ENCODE data around the gene GAK. TPM values are rescaled to one million over a fixed set of nuclear protein-coding genes. Genes with fewer than 3 reads are reported as not detected.

The GAK gene
- total RNA-seq, 2 experiments from 2014 or later, result 82.9 to 88.0 TPM

DNA sequence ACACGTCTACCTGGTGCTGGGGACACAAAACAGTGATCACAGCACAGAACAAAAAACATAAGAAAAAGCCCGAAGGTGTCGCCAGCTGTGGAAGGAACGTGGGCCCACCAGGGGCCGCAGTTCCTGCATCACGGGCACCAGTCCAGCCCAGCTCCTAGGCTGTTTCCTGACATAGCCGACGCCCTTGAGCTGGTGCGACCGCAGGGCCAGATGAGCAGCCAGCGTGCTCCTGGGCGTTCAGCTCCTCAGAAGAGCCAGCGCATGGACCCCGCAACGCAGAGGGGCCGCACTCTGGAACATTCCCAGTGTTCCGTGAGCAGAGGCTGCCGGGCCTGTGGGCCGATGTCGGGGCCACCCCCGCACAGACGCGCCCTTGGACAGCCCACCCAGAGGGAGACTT is 44.1 kb downstream of the GAK start:
- CTCF ChIA-PET, result no interaction called here
- no peak overlapping the region for H3K27ac Mint-ChIP-seq
- intact Hi-C loops (cut with DNase I, micrococcal nuclease), result no loop called here
- H3K4me3 Mint-ChIP-seq, result no peak overlapping the region
- peaks cover 23% of the 10 kb centered on the region for H3K36me3 Mint-ChIP-seq (ENCODE audit: low read depth)
- DNase-seq (no peak), ATAC-seq (no peak)
- H3K4me1 Mint-ChIP-seq, result no peaks in the 10 kb centered on the region
- peaks cover 8% of the 10 kb centered on the region for H3K9me3 Mint-ChIP-seq (ENCODE audit: low read depth)
- no peaks in the 10 kb centered on the region for H3K27me3 Mint-ChIP-seq
- POLR2A ChIA-PET, result no interaction called here

DNA sequence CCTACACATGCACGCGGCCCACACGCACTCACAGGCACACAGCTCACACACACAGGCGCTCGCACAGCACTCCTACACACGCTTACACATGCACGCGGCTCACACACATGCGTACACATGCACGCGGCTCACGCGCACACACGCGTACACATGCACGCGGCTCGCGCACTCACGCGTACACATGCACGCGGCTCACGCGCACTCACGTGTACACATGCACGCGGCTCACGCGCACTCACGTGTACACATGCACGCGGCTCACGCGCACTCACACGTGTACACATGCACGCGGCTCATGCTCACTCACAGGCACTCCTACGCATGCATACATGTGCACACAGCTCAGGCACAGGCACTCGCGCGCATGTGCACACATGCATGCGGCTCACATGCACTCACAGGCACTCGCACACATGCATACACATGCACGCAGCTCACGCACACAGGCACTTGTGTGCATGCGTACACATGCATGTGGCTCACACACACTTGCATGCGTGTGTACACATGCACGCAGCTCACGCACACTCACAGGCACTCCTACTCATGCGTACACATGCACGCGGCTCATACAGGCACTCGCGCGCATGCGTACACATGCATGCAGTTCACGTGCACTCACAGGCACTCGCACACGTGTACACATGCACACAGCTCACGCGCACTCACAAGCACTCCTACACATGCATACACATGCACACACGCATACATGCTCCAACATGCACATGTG is 44.9 kb downstream of the GAK start:
- no peak overlapping the region for H3K27ac Mint-ChIP-seq
- DNase-seq (no peak), ATAC-seq (no peak)
- CTCF ChIA-PET, result no interaction called here
- H3K4me3 Mint-ChIP-seq, result no peak overlapping the region
- intact Hi-C loops (cut with DNase I, micrococcal nuclease), result no loop called here
- no peaks in the 10 kb centered on the region for H3K27me3 Mint-ChIP-seq
- peaks cover 23% of the 10 kb centered on the region for H3K36me3 Mint-ChIP-seq (ENCODE audit: low read depth)
- POLR2A ChIA-PET, result no interaction called here
- H3K4me1 Mint-ChIP-seq, result no peaks in the 10 kb centered on the region
- H3K9me3 Mint-ChIP-seq (ENCODE audit: low read depth), result peaks cover 8% of the 10 kb centered on the region

DNA sequence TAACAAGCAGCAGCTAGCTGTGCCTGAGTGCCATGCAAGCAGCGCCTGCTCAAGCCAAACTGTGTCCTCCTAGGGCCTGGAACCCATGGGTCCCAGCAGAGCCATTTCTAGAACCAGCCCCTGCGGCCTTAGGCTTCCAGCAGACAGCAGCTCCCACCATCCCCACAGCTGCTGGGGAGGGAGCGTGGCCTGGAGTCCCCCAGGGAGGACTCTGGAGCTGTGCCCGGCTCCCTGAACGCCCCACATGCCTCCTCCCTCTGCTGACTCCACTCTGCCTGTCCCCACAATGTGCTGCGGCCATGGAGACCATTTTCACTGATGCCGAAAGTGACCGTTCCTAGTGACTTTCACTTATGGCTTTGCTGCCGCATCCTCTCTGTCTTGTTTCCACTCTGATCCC is 45.9 kb downstream of the GAK start:
- DNase-seq (no peak), ATAC-seq (no peak)
- intact Hi-C loops (cut with DNase I, micrococcal nuclease), result no loop called here
- H3K9me3 Mint-ChIP-seq (ENCODE audit: low read depth), result peaks cover 8% of the 10 kb centered on the region
- H3K27ac Mint-ChIP-seq, result no peak overlapping the region
- POLR2A ChIA-PET, result no interaction called here
- no peaks in the 10 kb centered on the region for H3K4me1 Mint-ChIP-seq
- peaks cover 23% of the 10 kb centered on the region for H3K36me3 Mint-ChIP-seq (ENCODE audit: low read depth)
- no peaks in the 10 kb centered on the region for H3K27me3 Mint-ChIP-seq
- CTCF ChIA-PET, result no interaction called here
- H3K4me3 Mint-ChIP-seq, result no peak overlapping the region

DNA sequence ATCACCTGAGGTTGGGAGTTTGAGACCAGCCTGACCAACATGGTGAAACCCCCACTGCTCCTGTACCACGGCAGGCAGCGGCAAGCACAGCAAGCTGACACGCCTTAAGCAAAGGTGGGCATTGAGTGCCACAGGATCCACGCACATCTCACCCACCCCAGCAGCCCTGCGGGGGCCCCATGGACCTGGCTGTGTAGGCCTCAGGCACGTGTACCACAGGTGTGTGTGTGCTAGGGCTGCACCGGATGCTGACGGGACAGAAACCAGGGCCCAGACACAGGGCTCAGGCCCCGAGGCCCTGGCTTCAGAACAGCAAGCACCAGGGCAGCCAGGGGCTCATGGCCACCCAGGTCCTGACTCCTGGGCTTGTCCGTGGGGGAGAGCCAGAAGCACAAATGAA is 46.8 kb downstream of the GAK start:
- Mint-ChIP-seq H3K4me3 (no peak overlapping the region), H3K36me3 (ENCODE audit: low read depth) (peaks cover 23% of the 10 kb centered on the region), H3K27ac (no peak overlapping the region), H3K9me3 (ENCODE audit: low read depth) (peaks cover 8% of the 10 kb centered on the region), H3K27me3 (no peaks in the 10 kb centered on the region), H3K4me1 (peaks cover 3% of the 10 kb centered on the region)
- ChIA-PET CTCF (no interaction called here), POLR2A (no interaction called here)
- intact Hi-C loops (cut with DNase I, micrococcal nuclease), result no loop called here
- DNase-seq (no peak), ATAC-seq (no peak)

GRCh38 chr4:884896-885295 is 47.2 kb downstream of the GAK start:
- CTCF ChIA-PET, result no interaction called here
- intact Hi-C loops (cut with DNase I, micrococcal nuclease), result no loop called here

GRCh38 chr4:884259-884658 is 47.9 kb downstream of the GAK start:
- H3K36me3 Mint-ChIP-seq (ENCODE audit: low read depth), result peaks cover 22% of the 10 kb centered on the region
- no peak overlapping the region for H3K27ac Mint-ChIP-seq
- H3K4me3 Mint-ChIP-seq, result no peak overlapping the region
- H3K9me3 Mint-ChIP-seq (ENCODE audit: low read depth), result peaks cover 8% of the 10 kb centered on the region
- no peak for ATAC-seq
- intact Hi-C loops (cut with DNase I, micrococcal nuclease), result no loop called here
- no peaks in the 10 kb centered on the region for H3K27me3 Mint-ChIP-seq
- DNase-seq, result no peak
- POLR2A ChIA-PET, result no interaction called here
- CTCF ChIA-PET, result no interaction called here
- H3K4me1 Mint-ChIP-seq, result peaks cover 14% of the 10 kb centered on the region

More at GRCh38 chr4:884896-885295, 47.2 kb downstream of the GAK start:
- no peak overlapping the region for H3K4me3 Mint-ChIP-seq
- H3K27me3 Mint-ChIP-seq, result no peaks in the 10 kb centered on the region
- H3K4me1 Mint-ChIP-seq, result peaks cover 7% of the 10 kb centered on the region
- ATAC-seq (no peak), DNase-seq (no peak)
- H3K36me3 Mint-ChIP-seq (ENCODE audit: low read depth), result peaks cover 21% of the 10 kb centered on the region
- H3K9me3 Mint-ChIP-seq (ENCODE audit: low read depth), result peaks cover 8% of the 10 kb centered on the region
- POLR2A ChIA-PET, result no interaction called here
- H3K27ac Mint-ChIP-seq, result no peak overlapping the region

DNA sequence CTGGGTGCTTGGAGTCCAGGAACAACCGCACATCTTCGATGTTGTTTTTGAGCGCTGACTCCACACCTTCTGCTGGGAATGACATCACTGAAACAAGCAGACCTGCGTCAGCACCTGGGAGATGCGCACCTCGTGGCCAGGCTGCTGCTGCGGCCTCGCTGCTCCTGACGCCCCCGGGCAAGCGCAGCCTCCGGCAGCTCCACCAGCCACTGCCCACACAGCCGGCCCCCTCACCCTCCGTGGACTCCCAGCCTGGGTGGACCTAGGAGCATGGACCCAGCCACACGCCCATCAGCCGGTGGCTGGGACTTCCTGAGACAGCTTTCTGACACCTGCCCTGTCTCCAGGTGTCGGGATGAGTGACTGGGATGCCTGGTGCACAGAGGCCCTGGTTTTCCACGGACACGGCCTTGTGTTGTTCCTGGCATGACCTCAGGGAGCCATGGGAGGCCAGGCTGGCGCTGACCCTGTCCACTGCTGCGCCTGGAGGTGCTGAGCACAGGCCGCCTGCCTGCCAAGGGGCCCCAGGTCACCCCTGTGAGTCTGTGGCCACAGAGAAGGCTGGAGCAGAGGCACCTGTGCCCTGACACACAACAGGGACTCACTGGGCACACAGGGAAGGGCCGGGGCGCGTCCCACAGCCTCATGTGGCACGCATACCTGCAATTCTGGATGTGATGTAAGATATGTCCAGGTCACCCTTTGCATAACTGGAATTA is 48.6 kb downstream of the GAK start:
- ATAC-seq, result no peak
- Mint-ChIP-seq H3K9me3 (ENCODE audit: low read depth) (peaks cover 8% of the 10 kb centered on the region), H3K4me1 (peaks cover 21% of the 10 kb centered on the region), H3K4me3 (no peak overlapping the region), H3K36me3 (ENCODE audit: low read depth) (peaks cover 24% of the 10 kb centered on the region), H3K27ac (no peak overlapping the region), H3K27me3 (no peaks in the 10 kb centered on the region)
- CTCF ChIA-PET, result interaction anchor here (1.2 kb wide), 1 partner anchor 141 kb away, joined by 5 read pairs; no protein-coding TSS in a partner anchor
- DNase-seq, result no peak
- POLR2A ChIA-PET, result no interaction called here
- intact Hi-C loops (cut with DNase I, micrococcal nuclease), result no loop called here

GRCh38 chr4:882646-883045 is 49.5 kb downstream of the GAK start:
- no peak overlapping the region for H3K27ac Mint-ChIP-seq

DNA sequence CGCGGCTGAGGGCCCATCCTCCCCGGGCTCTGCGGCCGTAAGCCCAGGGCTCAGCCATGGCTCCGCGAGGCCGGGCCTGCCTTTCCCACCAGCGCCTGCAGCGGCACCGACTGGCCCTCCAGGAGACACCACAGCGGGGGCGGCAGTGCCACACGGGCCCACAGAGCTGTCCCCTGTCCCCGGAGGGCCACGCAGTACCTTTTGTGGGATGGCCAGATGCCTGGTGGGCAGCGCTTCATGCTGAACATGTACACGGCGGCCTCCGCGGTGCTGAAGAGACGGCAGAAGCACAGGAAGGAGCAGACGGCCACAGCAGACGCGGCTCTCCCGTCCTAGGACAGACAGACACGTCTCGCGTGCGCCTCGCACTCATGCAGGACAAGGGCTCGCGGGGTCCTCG is 50.4 kb downstream of the GAK start:
- ChIA-PET CTCF (no interaction called here), POLR2A (no interaction called here)
- H3K36me3 Mint-ChIP-seq (ENCODE audit: low read depth), result peaks cover 26% of the 10 kb centered on the region
- H3K4me3 Mint-ChIP-seq, result no peak overlapping the region
- peaks cover 28% of the 10 kb centered on the region for H3K4me1 Mint-ChIP-seq
- intact Hi-C loops (cut with DNase I, micrococcal nuclease), result no loop called here
- no peak overlapping the region for H3K27ac Mint-ChIP-seq
- no peaks in the 10 kb centered on the region for H3K27me3 Mint-ChIP-seq
- DNase-seq, result no peak
- no peak for ATAC-seq
- no peaks in the 10 kb centered on the region for H3K9me3 Mint-ChIP-seq (ENCODE audit: low read depth)

More at GRCh38 chr4:882646-883045, 49.5 kb downstream of the GAK start:
- Mint-ChIP-seq H3K9me3 (ENCODE audit: low read depth) (peaks cover 6% of the 10 kb centered on the region), H3K36me3 (ENCODE audit: low read depth) (peaks cover 26% of the 10 kb centered on the region), H3K27me3 (no peaks in the 10 kb centered on the region), H3K4me1 (peaks cover 28% of the 10 kb centered on the region), H3K4me3 (no peak overlapping the region)
- ChIA-PET POLR2A (no interaction called here), CTCF (interaction anchor here (0.7 to 1.2 kb wide), 2 partner anchors 46 to 140 kb away, joined by 3 to 5 read pairs; no protein-coding TSS in a partner anchor)
- ATAC-seq (no peak), DNase-seq (no peak)
- intact Hi-C loops (cut with DNase I, micrococcal nuclease), result no loop called here

DNA sequence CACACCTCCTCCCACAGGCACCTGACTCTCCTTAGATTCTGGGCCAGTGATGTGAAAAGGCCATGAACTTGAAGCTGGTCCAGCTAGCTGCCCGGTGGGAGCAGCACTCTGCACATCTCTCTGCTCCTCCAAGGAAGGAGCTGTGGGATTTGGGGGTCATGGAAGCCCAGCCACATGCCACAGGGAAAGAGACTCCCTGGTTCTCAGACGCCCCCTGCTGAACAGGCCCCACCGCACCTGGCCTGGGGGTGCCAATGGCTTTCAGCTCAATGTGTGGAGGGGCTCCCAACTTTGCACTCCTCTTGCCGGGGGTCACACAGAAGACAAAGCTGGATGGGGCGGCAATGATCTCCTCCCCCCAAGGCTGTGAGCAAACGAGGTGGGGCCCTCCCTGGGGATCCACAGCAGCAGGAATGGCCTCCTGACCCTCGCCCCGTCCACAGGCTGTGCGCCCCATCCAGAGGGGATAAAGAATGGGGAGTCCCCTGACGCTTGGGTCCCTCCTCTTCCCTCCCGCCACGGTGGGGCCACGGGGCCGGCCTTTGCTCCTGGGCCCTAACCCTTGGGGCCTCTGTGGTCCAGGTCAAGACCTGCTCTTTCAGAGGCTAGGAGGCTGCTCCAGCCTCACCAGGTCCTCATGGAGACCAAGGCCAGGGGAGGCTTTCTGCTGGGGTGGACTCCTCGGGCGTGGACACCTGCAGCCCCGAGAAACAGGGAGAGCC is 51.3 kb downstream of the GAK start:
- Mint-ChIP-seq H3K27ac (peak overlapping the region; percentile 98), H3K36me3 (ENCODE audit: low read depth) (peaks cover 26% of the 10 kb centered on the region), H3K27me3 (no peaks in the 10 kb centered on the region), H3K4me1 (peaks cover 28% of the 10 kb centered on the region), H3K9me3 (ENCODE audit: low read depth) (no peaks in the 10 kb centered on the region), H3K4me3 (no peak overlapping the region)
- DNase-seq (no peak), ATAC-seq (no peak)
- ChIA-PET CTCF (no interaction called here), POLR2A (no interaction called here)
- intact Hi-C loops (cut with DNase I, micrococcal nuclease), result no loop called here

DNA sequence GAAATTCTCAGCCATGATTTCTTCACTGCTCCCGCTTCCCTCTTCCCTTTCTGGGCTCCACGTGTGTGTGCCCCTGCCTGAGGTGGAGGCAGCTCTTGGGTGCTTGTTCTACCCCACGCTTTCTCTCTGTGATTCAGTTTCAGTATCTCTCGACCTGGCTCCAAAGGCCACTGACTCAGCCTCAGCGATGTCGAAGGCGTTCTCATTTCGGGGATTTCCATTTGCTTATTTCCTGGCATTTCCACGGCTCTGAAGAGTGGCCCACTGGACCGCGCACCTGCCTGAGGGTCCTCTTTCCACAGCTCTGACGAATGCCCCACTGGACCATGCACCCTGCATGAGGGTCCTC is 52.4 kb downstream of the GAK start:
- Mint-ChIP-seq H3K4me3 (peak overlapping the region; percentile 62), H3K36me3 (ENCODE audit: low read depth) (peaks cover 31% of the 10 kb centered on the region), H3K27ac (peak overlapping the region; percentile 98), H3K4me1 (peaks cover 28% of the 10 kb centered on the region), H3K9me3 (ENCODE audit: low read depth) (no peaks in the 10 kb centered on the region), H3K27me3 (no peaks in the 10 kb centered on the region)
- POLR2A ChIA-PET, result interaction anchor here (1.0 kb wide), 1 partner anchor 53 kb away, joined by 4 read pairs; the partner anchor contains the start of genes GAK and TMEM175
- ATAC-seq (peak; percentile 96), DNase-seq (peak; percentile 84)
- intact Hi-C loops (cut with DNase I, micrococcal nuclease), result loop anchor here (1.0 to 5.0 kb wide), 10 partner anchors 53 to 174 kb away; partner anchors contain the start of genes GAK (in 2 of the 2), TMEM175 (in 2 of the 2), CPLX1 (in 1 of the 2) and DGKQ (in 1 of the 2)
- CTCF ChIA-PET, result interaction anchor here (0.7 to 1.3 kb wide), 4 partner anchors 32 to 202 kb away, joined by 3 to 4 read pairs (median 4); no protein-coding TSS in a partner anchor

All from activated CD4-positive, alpha-beta T cell treated with anti-CD3 and anti-CD28 coated beads for 36 hours (primary cell).